ENCODE data around the gene KCNJ8. TPM values are rescaled to one million over a fixed set of nuclear protein-coding genes. Genes with fewer than 3 reads are reported as not detected.

KCNJ8 gene
- total RNA-seq, 1 donor from 2014 or later, result 1.1 TPM

DNA sequence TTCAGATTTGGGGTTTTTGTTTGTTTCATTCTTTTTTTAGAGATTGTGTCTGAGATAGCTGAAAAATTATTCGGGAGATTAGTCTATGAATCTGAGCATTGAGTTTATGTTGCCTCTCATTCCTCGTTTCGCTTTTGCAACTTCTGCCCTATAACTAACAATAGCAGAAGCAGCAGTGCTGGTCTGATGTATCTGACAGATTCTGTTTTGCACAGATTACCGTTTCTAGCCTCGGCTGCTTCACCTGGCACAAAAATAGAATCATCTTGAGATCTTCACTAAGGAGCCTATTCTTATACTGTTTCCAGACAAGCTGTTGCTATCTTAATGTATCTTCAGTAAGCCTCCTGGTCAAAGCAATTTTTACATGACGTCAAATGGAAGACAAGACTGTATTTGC, 29.2 kb downstream of the KCNJ8 start:
- TF ChIP-seq, protein P1, sequence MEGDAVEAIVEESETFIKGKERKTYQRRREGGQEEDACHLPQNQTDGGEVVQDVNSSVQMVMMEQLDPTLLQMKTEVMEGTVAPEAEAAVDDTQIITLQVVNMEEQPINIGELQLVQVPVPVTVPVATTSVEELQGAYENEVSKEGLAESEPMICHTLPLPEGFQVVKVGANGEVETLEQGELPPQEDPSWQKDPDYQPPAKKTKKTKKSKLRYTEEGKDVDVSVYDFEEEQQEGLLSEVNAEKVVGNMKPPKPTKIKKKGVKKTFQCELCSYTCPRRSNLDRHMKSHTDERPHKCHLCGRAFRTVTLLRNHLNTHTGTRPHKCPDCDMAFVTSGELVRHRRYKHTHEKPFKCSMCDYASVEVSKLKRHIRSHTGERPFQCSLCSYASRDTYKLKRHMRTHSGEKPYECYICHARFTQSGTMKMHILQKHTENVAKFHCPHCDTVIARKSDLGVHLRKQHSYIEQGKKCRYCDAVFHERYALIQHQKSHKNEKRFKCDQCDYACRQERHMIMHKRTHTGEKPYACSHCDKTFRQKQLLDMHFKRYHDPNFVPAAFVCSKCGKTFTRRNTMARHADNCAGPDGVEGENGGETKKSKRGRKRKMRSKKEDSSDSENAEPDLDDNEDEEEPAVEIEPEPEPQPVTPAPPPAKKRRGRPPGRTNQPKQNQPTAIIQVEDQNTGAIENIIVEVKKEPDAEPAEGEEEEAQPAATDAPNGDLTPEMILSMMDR (IDR thresholded peaks at IDR 0.05; ENCODE audit: unreplicated experiment), result no peak
- Mint-ChIP-seq H3K4me1 (ENCODE audit: low read depth) (no peaks in the 10 kb centered on the region), H3K9me3 (ENCODE audit: low read depth) (peaks cover 3% of the 10 kb centered on the region), H3K27ac (no peak overlapping the region), H3K36me3 (ENCODE audit: insufficient read depth) (no peaks in the 10 kb centered on the region), H3K4me3 (ENCODE audit: low read depth) (no peak overlapping the region), H3K27me3 (no peaks in the 10 kb centered on the region)
- no peak for DNase-seq (ENCODE audit: low spot score, unreplicated experiment)

DNA sequence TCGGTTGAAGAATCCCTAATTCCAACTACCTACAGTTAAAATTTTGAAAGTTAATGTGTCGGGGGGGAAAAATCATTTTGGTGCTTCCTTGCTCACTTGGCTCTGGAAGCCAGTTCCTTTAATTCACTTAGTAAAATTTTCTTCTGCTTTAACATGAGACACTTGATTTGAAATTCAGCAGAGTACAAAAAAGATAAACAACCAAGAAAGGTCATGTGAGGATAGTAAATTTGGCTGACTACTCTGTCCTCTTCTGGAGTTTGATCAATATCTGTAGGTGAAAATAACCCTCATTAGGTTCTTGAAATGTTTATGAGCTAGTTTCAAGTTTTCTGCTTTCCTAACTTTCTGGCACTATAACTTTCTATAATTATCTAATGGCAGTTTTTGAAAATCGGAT, 43.4 kb downstream of the KCNJ8 start:
- TF ChIP-seq, protein P1 (IDR thresholded peaks at IDR 0.05; ENCODE audit: unreplicated experiment), result no peak
- H3K27me3 Mint-ChIP-seq, result peaks cover 19% of the 10 kb centered on the region
- no peaks in the 10 kb centered on the region for H3K36me3 Mint-ChIP-seq (ENCODE audit: insufficient read depth)
- peaks cover 14% of the 10 kb centered on the region for H3K9me3 Mint-ChIP-seq (ENCODE audit: low read depth)
- H3K4me3 Mint-ChIP-seq (ENCODE audit: low read depth), result no peak overlapping the region
- DNase-seq (ENCODE audit: low spot score, unreplicated experiment), result no peak
- no peaks in the 10 kb centered on the region for H3K4me1 Mint-ChIP-seq (ENCODE audit: low read depth)
- no peak overlapping the region for H3K27ac Mint-ChIP-seq

DNA sequence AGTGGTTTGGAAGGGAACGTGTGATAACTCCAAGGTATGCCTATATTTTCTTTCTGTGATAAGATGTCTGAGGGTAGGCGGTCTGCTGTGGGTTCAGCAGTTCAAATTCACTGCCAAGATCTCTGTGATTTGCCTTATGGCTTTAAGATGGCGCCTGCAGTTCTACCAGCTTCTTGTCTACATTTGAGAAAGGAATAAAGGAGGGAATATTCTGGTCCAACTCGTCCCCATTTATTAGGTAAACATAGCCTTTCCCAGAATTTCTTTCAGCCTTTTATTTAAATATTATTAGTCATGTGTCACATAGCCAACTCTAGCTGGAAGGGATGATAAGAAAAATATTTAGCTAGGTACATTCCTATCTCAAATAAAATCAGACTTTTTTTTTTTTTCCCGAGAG, 48.8 kb downstream of the KCNJ8 start:
- Mint-ChIP-seq H3K36me3 (ENCODE audit: insufficient read depth) (no peaks in the 10 kb centered on the region), H3K27ac (no peak overlapping the region), H3K27me3 (peaks cover 19% of the 10 kb centered on the region), H3K4me1 (ENCODE audit: low read depth) (no peaks in the 10 kb centered on the region), H3K4me3 (ENCODE audit: low read depth) (no peak overlapping the region), H3K9me3 (ENCODE audit: low read depth) (no peaks in the 10 kb centered on the region)
- TF ChIP-seq, protein P1 (IDR thresholded peaks at IDR 0.05; ENCODE audit: unreplicated experiment), result no peak
- DNase-seq (ENCODE audit: low spot score, unreplicated experiment), result no peak

- Mint-ChIP-seq H3K27me3 (no peaks in the 10 kb centered on the region), H3K36me3 (ENCODE audit: insufficient read depth) (no peaks in the 10 kb centered on the region), H3K4me1 (ENCODE audit: low read depth) (no peaks in the 10 kb centered on the region), H3K9me3 (ENCODE audit: low read depth) (no peaks in the 10 kb centered on the region), H3K27ac (no peak overlapping the region), H3K4me3 (ENCODE audit: low read depth) (no peak overlapping the region)
- no peak for DNase-seq (ENCODE audit: low spot score, unreplicated experiment)
- TF ChIP-seq, protein P1 (IDR thresholded peaks at IDR 0.05; ENCODE audit: unreplicated experiment), result no peak
Measured at GRCh38 chr12:21718944-21719650, 55.4 kb downstream of the KCNJ8 start.

DNA sequence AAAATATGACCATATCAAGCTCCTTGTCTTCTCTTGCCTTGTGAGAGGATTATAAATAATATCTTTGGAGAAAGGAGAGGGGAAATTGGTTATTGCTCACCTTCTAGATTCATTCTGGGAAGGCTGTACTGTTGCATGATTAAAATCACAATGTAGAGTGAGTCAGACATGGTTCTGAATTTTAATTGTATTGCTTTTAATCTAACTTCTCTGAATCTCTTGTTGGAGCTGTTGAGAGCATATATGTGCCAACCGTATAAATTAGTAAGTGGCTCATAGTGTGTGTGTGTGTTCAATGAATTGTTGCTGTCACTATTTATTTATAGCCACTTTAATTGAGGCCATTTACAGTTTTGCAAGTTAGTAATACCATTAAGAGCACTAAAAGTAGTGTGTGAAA, 56.1 kb downstream of the KCNJ8 start:
- H3K36me3 Mint-ChIP-seq (ENCODE audit: insufficient read depth), result no peaks in the 10 kb centered on the region
- DNase-seq (ENCODE audit: low spot score, unreplicated experiment), result no peak

More for the DNA sequence above, 56.1 kb downstream of the KCNJ8 start:
- TF ChIP-seq, protein P1 (IDR thresholded peaks at IDR 0.05; ENCODE audit: unreplicated experiment), result no peak
- no peak overlapping the region for H3K4me3 Mint-ChIP-seq (ENCODE audit: low read depth)
- H3K9me3 Mint-ChIP-seq (ENCODE audit: low read depth), result no peaks in the 10 kb centered on the region
- H3K27ac Mint-ChIP-seq, result no peak overlapping the region
- no peaks in the 10 kb centered on the region for H3K27me3 Mint-ChIP-seq
- no peaks in the 10 kb centered on the region for H3K4me1 Mint-ChIP-seq (ENCODE audit: low read depth)
